Testis (tissue), 3 donors: ENCODE measurements around the gene TMEM200C. TPM values are rescaled to one million over a fixed set of nuclear protein-coding genes. Genes with fewer than 3 reads are reported as not detected.
A peak's percentile ranks its signal among the peaks of the same experiment; 100 is the strongest.

Source experiments
- DNase-seq: peaks from one replicate; pipeline ENCODE4 v3.0.0-alpha.2; 2019
- H3K27ac ChIP-seq, 2 donors: fragments of 200-600 bp; sonication (generic); one replicate each; pipeline ENCODE4 v1.5.1; 2019
- H3K27me3 ChIP-seq: fragments of 200-600 bp; sonication (generic); one replicate; pipeline ENCODE4 v1.5.1; 2019
- H3K36me3 ChIP-seq: fragments of 200-600 bp; sonication (generic); one replicate; pipeline ENCODE4 v1.5.1; 2017; ENCODE audit warnings: low read depth; ENCODE audit errors: missing control alignments
- H3K4me1 ChIP-seq: fragments of 200-600 bp; sonication (generic); one replicate; pipeline ENCODE4 v1.5.1; 2019
- H3K4me3 ChIP-seq, 2 donors: fragments of 200-600 bp; sonication (generic); one replicate each; pipeline ENCODE4 v1.5.1; 2017 to 2019
- H3K9me3 ChIP-seq: fragments of 200-600 bp; sonication (generic); one replicate; pipeline ENCODE4 v1.5.1; 2017
- POLR2A ChIP-seq: fragments of 450-650 bp; IDR thresholded peaks from one replicate; pipeline ENCODE4 v1.6.1; 2017; ENCODE audit warnings: antibody characterized with exemption, mild to moderate bottlenecking, moderate library complexity
- whole genome bisulfite sequencing, 2 donors: methylation state at CpG; one replicate each; pipeline ENCODE4 v1.1.5; 2018; 5-methylcytosine and 5-hydroxymethylcytosine counted together
- intact Hi-C: fragments of 100-400 bp; cut with DNase I; formaldehyde crosslinking; loops from one replicate; pipeline ENCODE4 v1.15.1; 2023; ENCODE audit warnings: low total_unique reads
- polyA plus RNA-seq: library from polyadenylated mRNA; stranded (reverse); fragments of 350-450 nt; fragmentation: Illumina TruSeq; extraction: RNeasy Lipid Tissue Mini Kit (QIAGEN cat#74804); gene quantifications from one replicate; pipeline ENCODE4 v1.2.3, GENCODE V29; 2014; ENCODE audit warnings: low read depth, low replicate concordance; ENCODE audit not compliant: insufficient read depth
- total RNA-seq, 2 donors: library from RNA; depleted of rRNA; stranded (reverse); fragments of >200 nt; gene quantifications; one replicate each; pipeline ENCODE4 v1.2.3, GENCODE V29; 2016
- TF ChIP-seq, protein P1 (sequence below), 3 experiments: fragments of 450-650 bp in 2 of 3; fragments of 200-600 bp in 1 of 3; sonication (generic) in 1 of 3; IDR thresholded peaks; one replicate each; pipeline ENCODE4 v1.5.1; 2016 to 2019; ENCODE audit warnings: antibody characterized with exemption in 3 of 3, mild to moderate bottlenecking in 2 of 3, moderate library complexity in 1 of 3

Gene TMEM200C
- total and polyA plus RNA-seq, 3 donors from 2014 or later: 0.92 to 3.3 (median 3.3) TPM

DNA sequence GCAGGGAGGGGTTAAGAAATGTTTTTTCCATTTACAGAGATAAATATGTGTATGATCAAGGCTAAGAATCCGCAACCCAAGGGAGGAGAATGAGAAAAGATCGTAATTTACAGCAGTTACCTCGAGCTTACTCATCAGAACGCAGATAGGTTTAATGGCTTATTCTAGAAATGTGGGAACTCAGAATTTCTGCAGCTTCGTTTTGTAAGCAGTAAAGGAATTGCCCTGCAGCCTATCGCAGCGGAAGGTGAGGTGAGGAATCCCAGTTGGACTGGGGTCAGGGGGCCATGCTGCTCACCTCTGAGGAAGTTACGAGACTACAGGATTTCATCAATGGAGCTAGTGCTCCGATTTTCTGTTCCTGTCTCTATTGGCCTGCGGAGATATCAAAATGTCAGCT, 8.1 kb upstream of the TMEM200C start:
- Histone ChIP-seq H3K27ac (no peak overlapping the region), H3K4me3 (no peak overlapping the region), H3K9me3 (no peaks in the 10 kb centered on the region), H3K4me1 (no peaks in the 10 kb centered on the region), H3K27me3 (no peaks in the 10 kb centered on the region), H3K36me3 (no peaks in the 10 kb centered on the region)
- intact Hi-C loops: no loop called here
- no peak for TF ChIP-seq POLR2A
- TF ChIP-seq, protein P1, sequence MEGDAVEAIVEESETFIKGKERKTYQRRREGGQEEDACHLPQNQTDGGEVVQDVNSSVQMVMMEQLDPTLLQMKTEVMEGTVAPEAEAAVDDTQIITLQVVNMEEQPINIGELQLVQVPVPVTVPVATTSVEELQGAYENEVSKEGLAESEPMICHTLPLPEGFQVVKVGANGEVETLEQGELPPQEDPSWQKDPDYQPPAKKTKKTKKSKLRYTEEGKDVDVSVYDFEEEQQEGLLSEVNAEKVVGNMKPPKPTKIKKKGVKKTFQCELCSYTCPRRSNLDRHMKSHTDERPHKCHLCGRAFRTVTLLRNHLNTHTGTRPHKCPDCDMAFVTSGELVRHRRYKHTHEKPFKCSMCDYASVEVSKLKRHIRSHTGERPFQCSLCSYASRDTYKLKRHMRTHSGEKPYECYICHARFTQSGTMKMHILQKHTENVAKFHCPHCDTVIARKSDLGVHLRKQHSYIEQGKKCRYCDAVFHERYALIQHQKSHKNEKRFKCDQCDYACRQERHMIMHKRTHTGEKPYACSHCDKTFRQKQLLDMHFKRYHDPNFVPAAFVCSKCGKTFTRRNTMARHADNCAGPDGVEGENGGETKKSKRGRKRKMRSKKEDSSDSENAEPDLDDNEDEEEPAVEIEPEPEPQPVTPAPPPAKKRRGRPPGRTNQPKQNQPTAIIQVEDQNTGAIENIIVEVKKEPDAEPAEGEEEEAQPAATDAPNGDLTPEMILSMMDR (IDR thresholded peaks at IDR 0.05): no peak
- WGBS, 2 donors: 73 to 84% methylated on average over 10 of the region's 10 CpGs
- no peak for DNase-seq

DNA sequence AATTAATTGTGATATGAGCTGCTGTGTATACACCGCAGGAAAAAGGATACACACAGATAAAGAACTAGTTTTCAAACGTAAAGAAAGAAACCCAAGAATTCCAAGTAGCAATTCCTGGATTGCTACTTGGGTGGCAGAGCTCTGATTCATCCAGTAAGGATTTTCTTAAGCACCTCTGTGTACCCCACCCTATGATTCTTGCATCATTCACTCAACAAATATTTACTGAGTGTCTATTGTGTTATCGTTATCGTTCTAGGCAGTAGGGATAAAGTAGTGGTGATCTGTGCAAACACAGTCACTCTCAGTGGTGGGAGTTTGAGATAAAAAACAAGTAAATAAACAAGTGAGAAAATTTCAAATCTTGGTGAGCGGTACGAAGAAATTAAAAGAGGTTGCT, 4.9 kb upstream of the TMEM200C start:
- Histone ChIP-seq H3K27ac (no peak overlapping the region), H3K4me1 (no peaks in the 10 kb centered on the region), H3K36me3 (no peaks in the 10 kb centered on the region), H3K9me3 (no peaks in the 10 kb centered on the region), H3K4me3 (no peak overlapping the region), H3K27me3 (no peaks in the 10 kb centered on the region)
- no peak for TF ChIP-seq POLR2A
- no peak for DNase-seq
- intact Hi-C loops: no loop called here
- 89 to 95% methylated on average over 6 of the region's 6 CpGs for WGBS, 2 donors

DNA sequence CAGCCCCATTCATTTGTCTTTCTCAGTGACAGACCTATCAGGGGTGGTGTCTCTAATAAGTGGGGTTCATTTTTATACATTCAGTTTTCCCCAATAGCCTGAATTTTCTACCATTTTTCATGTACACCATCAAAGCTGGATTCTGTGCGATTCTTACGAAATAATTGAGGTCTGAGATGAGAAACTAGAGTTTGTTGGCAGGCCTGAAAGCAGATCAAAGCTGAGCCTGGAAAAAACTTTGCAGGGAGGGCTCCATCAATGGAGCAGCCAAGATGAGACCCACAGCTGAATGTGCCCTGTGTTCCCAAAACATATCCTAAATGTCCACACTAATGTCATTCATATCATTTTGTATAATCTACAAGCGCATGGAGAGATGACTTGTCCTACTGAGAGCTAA, 4.5 kb upstream of the TMEM200C start:
- intact Hi-C loops: loop anchor here (10.0 kb wide), 1 partner anchor 615 kb away; no protein-coding TSS in a partner anchor
- TF ChIP-seq, protein P1 (IDR thresholded peaks at IDR 0.05): no peak
- no peak for TF ChIP-seq POLR2A
- no peak for DNase-seq
- H3K4me3 ChIP-seq: no peak overlapping the region
- no peaks in the 10 kb centered on the region for H3K4me1 ChIP-seq
- no peaks in the 10 kb centered on the region for H3K9me3 ChIP-seq
- no peaks in the 10 kb centered on the region for H3K27me3 ChIP-seq
- no peaks in the 10 kb centered on the region for H3K36me3 ChIP-seq
- no peak overlapping the region for H3K27ac ChIP-seq
- 94 to 99% methylated on average over 3 of the region's 3 CpGs for WGBS, 2 donors

DNA sequence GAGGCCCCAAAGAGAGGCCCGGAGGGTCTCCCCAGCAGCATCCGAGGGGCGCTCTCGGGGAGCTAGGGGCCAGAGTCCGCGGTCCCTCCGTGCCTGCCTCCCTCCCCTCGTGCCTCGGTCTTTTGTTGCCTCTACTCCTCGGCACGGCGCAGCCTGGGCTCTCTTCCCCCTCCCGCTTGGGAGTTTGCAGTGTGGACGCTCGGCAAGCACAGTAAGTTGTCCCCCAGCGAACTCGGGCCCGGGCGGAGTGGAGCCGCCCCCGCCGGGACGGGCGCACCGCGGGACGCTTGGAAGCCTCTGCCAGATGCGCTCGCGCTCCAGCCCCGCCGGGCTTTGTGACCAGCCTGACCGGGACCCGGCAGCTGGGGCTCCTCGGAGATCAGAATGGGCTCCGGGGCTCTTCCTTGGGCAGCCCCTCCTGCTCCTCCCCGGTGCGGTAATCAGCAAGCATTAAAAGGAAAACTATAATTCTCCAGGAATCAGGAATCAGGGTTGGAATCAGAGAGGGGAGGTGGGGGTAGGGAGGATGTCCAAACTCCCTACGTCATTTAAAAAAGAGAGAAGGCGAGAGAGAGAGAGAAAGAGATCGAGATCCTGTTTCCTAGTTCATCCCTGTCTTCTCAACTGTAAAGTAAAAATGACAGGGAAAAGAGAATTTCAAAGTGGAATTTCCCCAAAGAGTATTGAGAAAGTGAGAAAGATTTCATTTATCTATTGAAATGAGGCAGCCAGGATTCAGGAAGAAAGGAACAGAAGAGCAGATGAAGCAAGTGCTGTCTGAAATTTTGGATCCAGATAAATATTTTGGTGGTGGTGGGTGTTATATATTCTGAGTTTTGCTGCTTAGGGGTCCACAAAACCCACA, 786 bp upstream of the TMEM200C start:
- H3K27ac ChIP-seq: peak overlapping the region; percentile 78 to 79
- H3K36me3 ChIP-seq: no peaks in the 10 kb centered on the region
- peak; percentile 51 for DNase-seq
- H3K4me3 ChIP-seq: peak overlapping the region; percentile 64 to 69
- no peaks in the 10 kb centered on the region for H3K9me3 ChIP-seq
- no peaks in the 10 kb centered on the region for H3K4me1 ChIP-seq
- intact Hi-C loops: loop anchor here (10.0 kb wide), 1 partner anchor 619 kb away; no protein-coding TSS in a partner anchor
- TF ChIP-seq, protein P1 (IDR thresholded peaks at IDR 0.05): no peak
- no peak for TF ChIP-seq POLR2A
- H3K27me3 ChIP-seq: no peaks in the 10 kb centered on the region
- 3 to 4% methylated on average over 16 to 36 of the region's 41 CpGs for WGBS, 2 donors

DNA sequence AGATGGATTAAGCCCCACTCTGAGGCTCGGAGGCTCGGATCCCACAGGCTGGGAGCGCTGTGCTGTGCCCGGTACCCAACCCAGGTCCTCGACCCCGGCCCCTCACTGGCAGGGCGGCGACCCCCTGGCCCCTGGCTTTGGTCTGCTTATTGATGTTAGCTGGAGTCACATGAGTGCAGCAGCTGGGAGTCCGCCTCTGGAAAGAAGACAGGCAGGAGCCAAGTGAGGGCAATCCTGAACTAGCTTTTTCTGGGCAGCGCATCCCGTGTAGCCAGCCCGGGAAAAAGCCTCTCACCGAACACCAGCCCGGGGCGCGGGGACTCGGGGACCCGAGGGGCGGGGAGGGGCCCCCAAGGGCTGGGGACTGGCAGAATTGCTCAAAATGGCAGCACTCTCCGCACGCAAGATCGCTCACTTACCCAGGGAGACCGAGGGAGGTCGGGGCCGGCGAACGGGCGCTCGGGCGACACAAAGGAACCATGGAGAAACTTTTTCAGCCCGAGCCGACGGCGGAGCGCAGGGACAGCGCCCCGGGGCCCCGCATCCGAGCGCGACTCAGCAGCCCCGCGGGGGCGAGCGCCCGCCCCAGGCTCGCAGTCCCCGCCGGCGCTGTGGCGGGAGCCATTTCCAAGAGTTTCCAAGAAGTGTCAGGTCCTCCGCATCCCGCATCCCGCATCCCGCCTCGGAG, 567 bp downstream of the TMEM200C start:
- Histone ChIP-seq H3K36me3 (no peaks in the 10 kb centered on the region), H3K4me3 (peak overlapping the region; percentile 64 to 69), H3K27ac (peak overlapping the region; percentile 2 to 79), H3K27me3 (no peaks in the 10 kb centered on the region), H3K9me3 (no peaks in the 10 kb centered on the region), H3K4me1 (no peaks in the 10 kb centered on the region)
- TF ChIP-seq POLR2A: no peak
- intact Hi-C loops: loop anchor here (10.0 kb wide), 1 partner anchor 620 kb away; no protein-coding TSS in a partner anchor
- WGBS, 2 donors: 2 to 3% methylated on average over 12 to 37 of the region's 56 CpGs
- DNase-seq: peak; percentile 46
